Dermis microvascular lymphatic vessel endothelial cell (primary cell): ENCODE results near the gene SDK2. TPM values are rescaled to one million over a fixed set of nuclear protein-coding genes. Genes with fewer than 3 reads are reported as not detected.
"Not testable (repeated sequence)": the region's sequence is repeated elsewhere in the genome, so short reads cannot be mapped to it uniquely, and the experiment has no call there.

Experiments
- DNase-seq, 2 donors: peaks; one replicate each; pipeline versions ENCODE4 v3.0.0 to v3.0.0-alpha.2; 2010; ENCODE audit warnings: low read depth in 2 of 2
- total RNA-seq: library from RNA; depleted of rRNA; stranded (reverse); fragments of >200 nt; gene quantifications from 2 replicates; pipeline ENCODE4 v1.2.1, GENCODE V29; 2014

The SDK2 gene
- total RNA-seq, 1 donor from 2014 or later, result not detected

- no peak for DNase-seq
Measured at GRCh38 chr17:73489991-73490390, 154.3 kb downstream of the SDK2 start.

DNA sequence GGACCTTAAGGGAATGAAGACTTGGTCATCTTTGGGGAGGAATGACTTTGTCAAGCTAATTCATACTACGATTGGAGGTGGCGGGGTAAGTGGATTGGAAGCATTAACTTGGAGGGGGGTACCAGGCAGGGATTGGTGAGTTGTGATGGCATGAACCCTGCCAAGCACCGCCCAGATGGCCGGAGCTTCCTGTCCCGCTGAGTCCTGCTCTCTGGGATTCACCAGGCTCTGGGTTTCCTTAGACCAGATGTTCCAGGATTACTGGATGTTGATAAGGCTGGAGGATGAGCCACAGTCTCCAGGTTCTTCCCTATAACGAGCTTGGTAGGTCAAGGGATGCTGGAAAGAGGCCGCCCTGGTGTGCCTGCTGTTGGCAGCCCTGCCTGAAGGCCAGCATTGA lies 154.9 kb downstream of the SDK2 start:
- DNase-seq, result no peak

DNA sequence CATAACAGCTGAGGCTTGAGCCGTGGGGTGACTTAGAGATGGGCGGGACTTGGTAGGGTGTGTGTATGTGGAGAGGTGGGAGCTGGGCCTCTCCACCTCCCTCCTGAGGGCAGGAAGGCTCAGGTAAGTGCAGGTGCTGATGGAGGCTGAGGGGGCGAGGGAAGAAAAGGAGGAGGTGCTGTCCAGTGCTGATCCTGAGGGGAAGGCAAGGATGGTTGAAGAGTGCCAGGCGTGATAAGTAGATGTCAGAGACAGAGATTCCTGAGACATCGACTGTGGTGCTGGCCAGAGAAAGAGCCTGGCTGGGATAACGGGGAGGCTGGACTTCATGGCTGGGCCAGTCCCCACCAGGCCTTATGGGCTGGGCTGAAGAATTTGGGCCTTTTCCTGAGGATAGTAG lies 159.1 kb downstream of the SDK2 start:
- DNase-seq, result no peak

- no peak for DNase-seq
Measured at GRCh38 chr17:73482894-73483293, 161.4 kb downstream of the SDK2 start.

GRCh38 chr17:73482251-73482716 lies 162.0 kb downstream of the SDK2 start:
- DNase-seq, result no peak

DNA sequence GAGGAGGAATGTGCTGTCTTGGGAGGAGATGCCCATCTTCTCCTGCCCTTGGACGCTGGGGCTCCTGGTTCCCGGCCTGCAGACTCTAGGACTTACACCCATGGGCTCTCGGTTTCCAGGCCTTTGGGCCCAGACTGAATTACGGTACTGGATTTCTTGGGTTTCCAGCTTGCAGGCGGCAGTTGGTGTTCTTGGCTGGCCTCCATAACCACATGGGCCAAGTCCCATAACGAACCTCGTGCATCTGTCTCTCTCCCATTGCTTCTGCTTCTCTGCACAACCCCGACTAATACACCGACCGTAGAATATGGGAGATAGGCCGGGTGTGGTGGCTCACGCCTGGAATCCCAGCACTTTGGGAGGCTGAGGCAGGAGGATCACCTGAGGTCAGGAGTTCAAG lies 162.6 kb downstream of the SDK2 start:
- no peak for DNase-seq

DNA sequence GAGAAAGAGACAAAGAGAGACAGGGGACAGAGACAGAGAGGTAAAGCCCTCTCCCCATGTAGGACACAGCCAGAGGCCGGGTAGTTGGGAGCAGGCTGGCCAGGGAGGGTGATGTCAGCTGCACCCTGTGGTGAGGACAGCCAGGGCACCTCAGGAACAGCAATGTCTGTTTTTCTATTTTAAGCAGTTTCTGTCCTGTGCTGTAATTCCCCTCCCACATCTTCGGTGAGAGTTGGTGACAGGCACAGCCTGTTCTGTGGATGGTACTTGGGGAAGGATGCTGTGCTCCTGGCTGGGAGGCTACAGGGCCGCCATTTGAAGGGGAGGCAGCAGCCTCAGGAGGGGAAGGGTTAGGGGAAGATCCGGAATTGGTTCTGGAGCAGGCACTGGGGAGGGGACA lies 163.5 kb downstream of the SDK2 start:
- DNase-seq, result no peak

DNA sequence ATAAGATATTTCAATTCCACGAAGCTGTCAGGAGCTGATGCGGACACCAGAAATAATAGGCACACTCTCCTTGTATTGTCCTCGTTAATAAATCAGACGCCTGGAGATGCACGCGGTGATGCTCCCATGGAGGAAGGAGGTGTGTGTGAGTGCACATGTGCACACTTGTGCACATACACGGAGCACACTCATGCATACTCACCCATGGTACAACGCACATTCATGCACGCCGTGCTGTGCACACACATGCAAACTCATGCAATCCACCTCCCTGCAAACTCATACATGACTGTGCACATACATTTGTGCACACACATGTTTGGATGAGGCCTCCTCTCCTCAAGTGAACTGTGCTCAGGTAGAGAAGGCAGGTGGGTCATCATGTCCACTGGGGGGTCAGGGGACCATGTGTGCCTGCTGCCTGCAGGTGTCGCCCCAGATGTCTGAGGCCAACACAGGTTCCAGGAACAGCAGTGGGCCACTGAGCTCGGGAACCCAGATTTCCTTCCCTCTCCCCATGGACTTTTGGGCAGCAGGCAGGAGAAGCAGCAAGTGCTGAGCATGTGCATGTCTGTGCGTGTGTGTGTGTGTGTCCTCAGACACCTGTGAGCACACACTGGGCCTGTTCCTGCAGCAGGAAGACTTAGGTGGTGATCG lies 165.3 kb downstream of the SDK2 start:
- DNase-seq, result no peak

GRCh38 chr17:73478334-73478733 lies 165.9 kb downstream of the SDK2 start:
- DNase-seq, result no peak

GRCh38 chr17:73476890-73477350 lies 167.3 kb downstream of the SDK2 start:
- DNase-seq, result no peak

GRCh38 chr17:73474370-73474988 lies 169.8 kb downstream of the SDK2 start:
- peak in 1 of 2 donors; percentile 32 for DNase-seq

DNA sequence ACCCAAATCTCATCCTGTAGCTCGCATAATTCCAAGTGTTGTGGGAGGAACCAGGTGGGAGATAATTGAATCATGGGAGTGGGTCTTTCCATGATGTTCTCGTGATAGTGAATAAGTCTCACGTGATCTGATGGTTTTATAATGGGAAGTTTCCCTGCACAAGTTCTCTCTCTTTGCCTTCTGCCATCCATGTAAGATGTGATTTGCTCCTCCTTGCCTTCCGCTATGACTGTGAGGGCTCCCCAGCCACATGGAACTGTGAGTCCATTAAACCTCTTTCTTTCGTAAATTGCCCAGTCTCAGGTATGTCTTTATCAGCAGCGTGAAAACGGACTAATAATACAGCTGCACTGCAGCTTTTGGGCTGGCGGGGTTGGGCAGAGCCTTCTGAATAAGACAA lies 171.5 kb downstream of the SDK2 start:
- DNase-seq, result not testable (repeated sequence)

GRCh38 chr17:73471924-73472323 lies 172.3 kb downstream of the SDK2 start:
- DNase-seq, result no peak

- DNase-seq, result no peak
Measured at GRCh38 chr17:73470316-73470826, 173.9 kb downstream of the SDK2 start.

- no peak for DNase-seq
Measured at GRCh38 chr17:73469311-73469710, 174.9 kb downstream of the SDK2 start.

DNA sequence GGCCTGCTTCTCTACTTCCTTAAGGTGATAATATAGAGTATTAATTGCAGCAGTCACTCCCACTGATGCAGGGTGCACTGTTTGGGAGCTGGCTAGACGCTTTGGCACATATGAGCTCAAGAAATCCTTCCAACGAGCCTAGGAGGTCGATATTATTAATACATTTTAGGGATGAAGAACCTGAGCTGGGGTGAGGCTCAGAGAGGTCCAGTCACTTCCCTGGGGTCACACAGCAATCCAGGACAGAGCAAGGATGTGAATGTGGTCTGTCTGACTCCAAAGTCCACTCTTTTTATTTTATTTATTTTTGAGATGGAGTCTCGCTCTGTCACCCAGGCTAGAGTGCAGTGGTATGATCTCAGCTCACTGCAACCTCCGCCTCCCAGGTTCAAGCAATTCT lies 176.0 kb downstream of the SDK2 start:
- DNase-seq, result no peak

DNA sequence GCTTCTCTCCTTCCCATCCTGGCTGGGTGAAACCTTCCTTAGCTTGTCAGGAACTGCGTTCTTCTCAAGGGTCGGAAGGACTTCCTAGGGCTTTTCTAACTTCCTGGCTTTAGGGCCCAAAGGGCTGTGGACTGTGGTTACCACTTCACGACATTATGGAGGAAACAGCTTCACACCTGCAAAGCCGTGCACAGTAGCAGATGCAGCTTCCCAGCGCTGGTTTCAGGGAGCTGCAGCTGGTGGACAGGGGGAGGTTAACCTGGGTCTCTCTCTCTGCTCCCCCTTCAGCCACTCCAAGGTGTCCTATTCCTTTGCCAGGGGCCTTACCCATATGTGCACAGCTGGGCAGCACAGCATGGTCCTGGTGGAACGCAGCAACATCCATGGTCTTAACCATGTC lies 176.6 kb downstream of the SDK2 start:
- DNase-seq, result no peak

GRCh38 chr17:73466704-73467433 lies 177.4 kb downstream of the SDK2 start:
- no peak for DNase-seq

GRCh38 chr17:73465953-73466230 lies 178.4 kb downstream of the SDK2 start:
- DNase-seq, result no peak

- DNase-seq, result no peak
Measured at GRCh38 chr17:73465130-73465952, 178.9 kb downstream of the SDK2 start.

DNA sequence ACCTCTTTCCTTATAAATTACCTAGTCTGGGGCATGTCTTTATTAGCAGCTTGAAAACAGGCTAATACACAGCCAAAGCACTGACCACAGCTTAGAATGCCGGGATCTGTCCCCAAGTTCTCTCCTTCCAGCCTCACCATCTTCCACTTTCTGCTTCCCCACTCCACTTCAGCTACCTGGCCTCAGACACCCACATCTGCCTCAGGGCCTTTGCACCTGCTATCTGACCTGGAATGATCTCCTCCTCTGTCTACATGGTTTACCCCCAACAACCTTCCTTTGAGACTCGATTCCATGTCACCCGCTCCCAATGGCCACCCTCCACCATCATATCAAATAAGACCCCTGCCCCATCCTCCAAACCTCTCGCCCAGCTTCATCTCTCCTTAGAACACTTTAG lies 179.8 kb downstream of the SDK2 start:
- DNase-seq, result no peak

GRCh38 chr17:73463821-73464220 lies 180.4 kb downstream of the SDK2 start:
- no peak for DNase-seq
